ENCODE measurements around the gene GALNT14. TPM values are rescaled to one million over a fixed set of nuclear protein-coding genes. Genes with fewer than 3 reads are reported as not detected.

Gene GALNT14
- total and polyA plus RNA-seq, 2 donors (not counting 1 experiment from before 2014, with no cell fraction given): 3.1 to 6.2 TPM

DNA sequence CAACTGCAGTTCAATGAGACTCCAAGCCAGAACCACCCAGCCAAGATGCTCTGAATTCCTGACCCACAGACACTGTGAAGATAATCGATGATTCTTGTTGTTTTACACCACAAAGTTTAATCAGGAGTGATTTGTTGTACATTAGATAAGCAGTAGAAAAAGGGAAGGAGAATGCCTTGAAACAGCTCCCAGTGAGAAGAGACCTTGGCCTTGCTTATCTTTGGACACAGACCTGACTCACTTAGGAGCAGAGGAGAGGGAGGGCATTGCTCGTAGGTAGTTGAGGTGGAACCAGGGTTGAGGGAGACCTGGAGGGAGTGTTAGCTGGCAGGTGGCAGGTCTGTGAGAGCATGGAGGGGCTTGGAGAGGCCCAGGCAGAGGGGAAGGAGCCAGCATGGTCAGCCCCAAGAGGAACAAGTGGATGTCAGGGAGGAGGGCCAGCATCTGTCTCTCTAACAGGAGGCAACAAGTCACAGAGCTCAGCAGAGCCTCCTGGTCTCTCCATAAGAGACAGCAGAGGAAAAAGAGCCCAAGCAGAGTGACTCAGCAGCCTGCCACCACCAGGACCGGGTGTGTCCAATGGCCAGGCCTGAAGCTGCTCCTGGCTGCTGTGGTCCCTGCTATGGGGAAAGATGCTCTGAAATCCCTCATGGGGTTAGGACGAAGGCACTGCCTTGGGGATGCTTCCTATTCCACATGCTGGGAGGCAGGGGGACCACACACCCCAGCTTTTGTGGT lies 169.4 kb downstream of the GALNT14 start:
- H3K4me3 ChIP-seq (ENCODE audit: control extremely low read depth in 1 of 5, extremely low read depth in 1 of 5, insufficient read depth in 1 of 5, low read depth in 2 of 5, low read length in 4 of 5): no peak overlapping the region
- no peak overlapping the region for H3K27ac ChIP-seq (ENCODE audit: low read length in 2 of 2)
- H3K9me3 ChIP-seq (ENCODE audit: control extremely low read depth in 1 of 3, control insufficient read depth in 2 of 3, insufficient read depth in 1 of 3, low read length in 2 of 3): peaks cover 0 to 2% (median 0%) of the 10 kb centered on the region in 3 donors
- no peaks in the 10 kb centered on the region for H4K20me1 ChIP-seq (ENCODE audit: control insufficient read depth, insufficient read depth, low read length, poor library complexity, severe bottlenecking)
- TF ChIP-seq EZH2 (IDR thresholded peaks at IDR 0.05; ENCODE audit: borderline replicate concordance, insufficient read depth, low read depth, low read length, poor library complexity, severe bottlenecking): no peak
- no peak overlapping the region for H3K9ac ChIP-seq (ENCODE audit: low read length)
- no peak for DNase-seq
- CTCF ChIA-PET: no interaction called here
- 84% methylated on average over 3 of the region's 4 CpGs for WGBS (ENCODE audit: insufficient coverage)
- no peaks in the 10 kb centered on the region for H3K4me1 ChIP-seq (ENCODE audit: control insufficient read depth in 2 of 2, insufficient read depth in 2 of 2, low read length in 2 of 2)
- H3K9me3 Mint-ChIP-seq (ENCODE audit: insufficient read depth): no peaks in the 10 kb centered on the region
- no peak overlapping the region for H2AFZ ChIP-seq (ENCODE audit: insufficient read depth, low read depth, low read length, poor library complexity, severe bottlenecking)
- no peak overlapping the region for H3K27ac Mint-ChIP-seq
- no peaks in the 10 kb centered on the region for H3K27me3 ChIP-seq (replicated peaks in 1 of 4; ENCODE audit: control extremely low read depth in 1 of 4, control insufficient read depth in 3 of 4, insufficient read depth in 4 of 4, low read length in 3 of 4)
- H3K4me3 Mint-ChIP-seq: no peak overlapping the region
- H3K36me3 ChIP-seq (replicated peaks in 1 of 2; ENCODE audit: control extremely low read depth in 1 of 2, control insufficient read depth in 1 of 2, extremely low read depth in 1 of 2, insufficient read depth in 2 of 2, low read length in 1 of 2): no peaks in the 10 kb centered on the region
- POLR2A ChIA-PET: no interaction called here
- no peaks in the 10 kb centered on the region for H3K27me3 Mint-ChIP-seq
- no peaks in the 10 kb centered on the region for H3K79me2 ChIP-seq (ENCODE audit: control insufficient read depth, insufficient read depth, low read length)
- no peak overlapping the region for H3K4me2 ChIP-seq (replicated peaks; ENCODE audit: low read depth, low read length, poor library complexity, severe bottlenecking)
- intact Hi-C loops (cut with micrococcal nuclease): no loop called here
- no peak for ATAC-seq (ENCODE audit: low read depth)
- H3K4me1 Mint-ChIP-seq: no peaks in the 10 kb centered on the region

DNA sequence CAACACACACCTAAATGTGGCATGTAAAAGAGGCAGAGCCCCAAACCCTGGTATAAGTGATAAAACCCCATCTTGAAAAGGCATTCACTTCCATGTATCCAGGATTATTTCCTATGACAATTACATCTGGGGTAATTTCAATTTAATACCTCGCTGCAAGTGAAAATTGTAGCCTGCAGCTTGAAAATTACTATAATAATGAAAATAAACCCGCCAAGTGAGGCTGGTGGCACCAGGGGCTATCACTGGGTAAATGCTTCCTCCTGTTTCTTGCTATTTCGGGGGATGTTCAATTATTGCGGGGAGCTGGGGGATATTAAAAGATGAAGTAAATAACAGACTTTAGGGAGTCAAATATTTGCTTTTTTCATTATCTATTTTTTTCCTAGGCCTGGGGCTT lies 171.5 kb downstream of the GALNT14 start:
- no peak overlapping the region for H2AFZ ChIP-seq (ENCODE audit: insufficient read depth, low read depth, low read length, poor library complexity, severe bottlenecking)
- no peak for TF ChIP-seq EZH2 (IDR thresholded peaks at IDR 0.05; ENCODE audit: borderline replicate concordance, insufficient read depth, low read depth, low read length, poor library complexity, severe bottlenecking)
- TF ChIP-seq, protein P1, sequence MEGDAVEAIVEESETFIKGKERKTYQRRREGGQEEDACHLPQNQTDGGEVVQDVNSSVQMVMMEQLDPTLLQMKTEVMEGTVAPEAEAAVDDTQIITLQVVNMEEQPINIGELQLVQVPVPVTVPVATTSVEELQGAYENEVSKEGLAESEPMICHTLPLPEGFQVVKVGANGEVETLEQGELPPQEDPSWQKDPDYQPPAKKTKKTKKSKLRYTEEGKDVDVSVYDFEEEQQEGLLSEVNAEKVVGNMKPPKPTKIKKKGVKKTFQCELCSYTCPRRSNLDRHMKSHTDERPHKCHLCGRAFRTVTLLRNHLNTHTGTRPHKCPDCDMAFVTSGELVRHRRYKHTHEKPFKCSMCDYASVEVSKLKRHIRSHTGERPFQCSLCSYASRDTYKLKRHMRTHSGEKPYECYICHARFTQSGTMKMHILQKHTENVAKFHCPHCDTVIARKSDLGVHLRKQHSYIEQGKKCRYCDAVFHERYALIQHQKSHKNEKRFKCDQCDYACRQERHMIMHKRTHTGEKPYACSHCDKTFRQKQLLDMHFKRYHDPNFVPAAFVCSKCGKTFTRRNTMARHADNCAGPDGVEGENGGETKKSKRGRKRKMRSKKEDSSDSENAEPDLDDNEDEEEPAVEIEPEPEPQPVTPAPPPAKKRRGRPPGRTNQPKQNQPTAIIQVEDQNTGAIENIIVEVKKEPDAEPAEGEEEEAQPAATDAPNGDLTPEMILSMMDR (IDR thresholded peaks at IDR 0.05): no peak
- ATAC-seq (ENCODE audit: low read depth) (no peak), DNase-seq (no peak)
- H3K36me3 ChIP-seq (replicated peaks in 1 of 2; ENCODE audit: control extremely low read depth in 1 of 2, control insufficient read depth in 1 of 2, extremely low read depth in 1 of 2, insufficient read depth in 2 of 2, low read length in 1 of 2): no peaks in the 10 kb centered on the region
- no peaks in the 10 kb centered on the region for H4K20me1 ChIP-seq (ENCODE audit: control insufficient read depth, insufficient read depth, low read length, poor library complexity, severe bottlenecking)
- POLR2A ChIA-PET: no interaction called here
- Mint-ChIP-seq H3K4me3 (no peak overlapping the region), H3K9me3 (ENCODE audit: insufficient read depth) (no peaks in the 10 kb centered on the region), H3K27ac (no peak overlapping the region), H3K27me3 (no peaks in the 10 kb centered on the region), H3K4me1 (no peaks in the 10 kb centered on the region)
- CTCF ChIA-PET: no interaction called here
- no peaks in the 10 kb centered on the region for H3K4me1 ChIP-seq (ENCODE audit: control insufficient read depth in 2 of 2, insufficient read depth in 2 of 2, low read length in 2 of 2)
- no peak overlapping the region for H3K27ac ChIP-seq (ENCODE audit: low read length in 2 of 2)
- no CpG with 5 or more reads among the region's 4 CpGs for WGBS (ENCODE audit: insufficient coverage)
- H3K9ac ChIP-seq (ENCODE audit: low read length): no peak overlapping the region
- peaks cover 0 to 2% (median 0%) of the 10 kb centered on the region in 3 donors for H3K9me3 ChIP-seq (ENCODE audit: control extremely low read depth in 1 of 3, control insufficient read depth in 2 of 3, insufficient read depth in 1 of 3, low read length in 2 of 3)
- H3K4me3 ChIP-seq (ENCODE audit: control extremely low read depth in 1 of 5, extremely low read depth in 1 of 5, insufficient read depth in 1 of 5, low read depth in 2 of 5, low read length in 4 of 5): no peak overlapping the region
- H3K27me3 ChIP-seq (replicated peaks in 1 of 4; ENCODE audit: control extremely low read depth in 1 of 4, control insufficient read depth in 3 of 4, insufficient read depth in 4 of 4, low read length in 3 of 4): no peaks in the 10 kb centered on the region
- intact Hi-C loops (cut with micrococcal nuclease): no loop called here
- H3K4me2 ChIP-seq (replicated peaks; ENCODE audit: low read depth, low read length, poor library complexity, severe bottlenecking): no peak overlapping the region
- H3K79me2 ChIP-seq (ENCODE audit: control insufficient read depth, insufficient read depth, low read length): no peaks in the 10 kb centered on the region

All from B cell (primary cell).